HepG2 (cell line): Measurements from ENCODE around the gene INTS7. TPM values are rescaled to one million over a fixed set of nuclear protein-coding genes. Genes with fewer than 3 reads are reported as not detected.

Experiments
- FOXJ3 ChIP-seq: sonication (generic); formaldehyde crosslinking; IDR thresholded peaks from 2 replicates; pipeline ENCODE4 v1.4.0; 2020; ENCODE audit warnings: missing genetic modification reagents, mild to moderate bottlenecking, borderline replicate concordance
- FOXK1 ChIP-seq: sonication (generic); formaldehyde crosslinking; IDR thresholded peaks from 2 replicates; pipeline ENCODE4 v1.4.0; 2020; ENCODE audit warnings: low read depth, missing genetic modification reagents, borderline replicate concordance
- GTF3A ChIP-seq: sonication (generic); formaldehyde crosslinking; conservative IDR thresholded peaks from 2 replicates; pipeline ENCODE4 v1.4.0; 2020; ENCODE audit warnings: mild to moderate bottlenecking, missing genetic modification reagents
- RNF2 ChIP-seq: fragments of 450-650 bp; conservative IDR thresholded peaks from 2 replicates; pipeline ENCODE4 v1.6.1; 2016; ENCODE audit warnings: low read depth
- TCF7 ChIP-seq: sonication (generic); IDR thresholded peaks from 2 replicates; pipeline ENCODE4 v1.6.1; 2016; ENCODE audit warnings: antibody characterized with exemption, low read depth
- TMF1 ChIP-seq: sonication (generic); formaldehyde crosslinking; IDR thresholded peaks from 2 replicates; pipeline ENCODE4 v1.8.1; 2022; ENCODE audit warnings: low read depth, missing genetic modification reagents
- YEATS2 ChIP-seq: sonication (generic); formaldehyde crosslinking; IDR thresholded peaks from 2 replicates; pipeline ENCODE4 v1.4.0; 2020; ENCODE audit warnings: missing genetic modification reagents, borderline replicate concordance
- ZNF224 ChIP-seq: sonication (generic); formaldehyde crosslinking; IDR thresholded peaks from 2 replicates; pipeline ENCODE4 v1.5.0; 2020; ENCODE audit warnings: mild to moderate bottlenecking, missing genetic modification reagents
- ZNF431 ChIP-seq: sonication (generic); formaldehyde crosslinking; IDR thresholded peaks from 2 replicates; pipeline ENCODE4 v1.9.0; 2022; ENCODE audit warnings: missing genetic modification reagents, low read depth, mild to moderate bottlenecking, borderline replicate concordance
- polyA plus RNA-seq, 8 experiments: library from polyadenylated mRNA; depleted of rRNA in 3 of 8; stranded (reverse) in 7 of 8; unstranded in 1 of 8; fragments of >200 nt; fragmentation: Illumina TruSeq in 4 of 8; extraction: Trizol in 4 of 8; gene quantifications; 2 replicates each; pipeline versions ENCODE4 v1.2.1 to v1.2.3, GENCODE V29; 2011 to 2016; ENCODE audit warnings: low read depth in 4 of 8, missing spikeins in 1 of 8, mixed read lengths in 1 of 8; ENCODE audit not compliant: insufficient read depth in 1 of 8
- total RNA-seq, 5 experiments: library from RNA; depleted of rRNA; stranded (reverse); fragments of >200 nt; fragmentation: Illumina TruSeq; extraction: Trizol; gene quantifications; 2 replicates each; pipeline ENCODE4 v1.2.3, GENCODE V29; 2016; ENCODE audit warnings: low read depth in 1 of 5
- TF ChIP-seq, protein P1 (sequence below), 2 experiments: sonication (generic) in 1 of 2; formaldehyde crosslinking in 1 of 2; IDR thresholded peaks; 2 replicates each; pipeline versions ENCODE4 v1.5.1 to v1.6.1; 2011 to 2020; ENCODE audit warnings: borderline replicate concordance in 1 of 2, low read depth in 1 of 2, low read length in 1 of 2, mild to moderate bottlenecking in 1 of 2, missing genetic modification reagents in 1 of 2, moderate library complexity in 1 of 2
- TF ChIP-seq, protein P2 (sequence below): sonication (generic); formaldehyde crosslinking; IDR thresholded peaks from 2 replicates; pipeline ENCODE4 v1.4.0; 2020; ENCODE audit warnings: low read depth, mild to moderate bottlenecking, missing genetic modification reagents
- TF ChIP-seq, protein P3 (sequence below): IDR thresholded peaks from 2 replicates; pipeline ENCODE4 v1.6.1; 2012; ENCODE audit warnings: low read depth, low read length, improper control_type of control experiment
- TF ChIP-seq, protein P4 (sequence below): sonication (generic); formaldehyde crosslinking; IDR thresholded peaks from 2 replicates; pipeline ENCODE4 v1.5.0; 2020; ENCODE audit warnings: mild to moderate bottlenecking, missing genetic modification reagents, borderline replicate concordance

INTS7 gene
- total and polyA plus RNA-seq, 2 of the 13 experiments (the other 11 are each of a cell fraction or from before 2014, with no cell fraction given) = 18.3 to 22.4 TPM

DNA sequence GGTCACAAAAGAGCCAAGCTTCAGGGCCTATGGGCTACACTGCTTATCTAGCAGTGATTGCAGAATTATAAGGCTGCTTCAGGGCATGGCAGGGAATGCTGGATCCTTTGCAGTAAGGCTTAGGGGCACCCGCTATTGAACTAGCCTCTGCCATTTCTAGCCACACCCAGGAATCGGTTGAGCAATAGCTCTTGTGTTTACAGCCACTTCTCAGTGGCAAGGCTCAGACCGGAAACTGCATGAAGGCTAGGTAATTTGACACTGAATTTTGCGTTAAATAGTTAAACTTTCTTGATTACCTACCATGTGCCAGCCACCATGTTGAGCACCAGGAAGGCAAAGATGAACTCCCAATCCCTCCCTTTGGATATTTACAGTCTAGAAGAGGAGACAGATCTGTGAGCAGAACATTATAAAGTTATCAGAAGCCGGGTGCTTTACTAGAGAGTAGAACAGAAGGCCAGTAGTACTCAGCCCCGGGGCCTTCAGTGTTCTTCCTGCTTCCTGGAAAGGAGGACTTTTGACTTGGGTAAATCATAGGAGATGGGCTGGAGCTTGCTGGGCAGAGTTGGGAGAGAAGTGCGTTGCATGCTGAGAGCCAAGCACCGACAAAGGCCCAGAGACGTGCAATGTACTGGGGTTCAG is 106.2 kb downstream of the INTS7 start (continued):
- TF ChIP-seq, protein P1, sequence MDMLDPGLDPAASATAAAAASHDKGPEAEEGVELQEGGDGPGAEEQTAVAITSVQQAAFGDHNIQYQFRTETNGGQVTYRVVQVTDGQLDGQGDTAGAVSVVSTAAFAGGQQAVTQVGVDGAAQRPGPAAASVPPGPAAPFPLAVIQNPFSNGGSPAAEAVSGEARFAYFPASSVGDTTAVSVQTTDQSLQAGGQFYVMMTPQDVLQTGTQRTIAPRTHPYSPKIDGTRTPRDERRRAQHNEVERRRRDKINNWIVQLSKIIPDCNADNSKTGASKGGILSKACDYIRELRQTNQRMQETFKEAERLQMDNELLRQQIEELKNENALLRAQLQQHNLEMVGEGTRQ (IDR thresholded peaks at IDR 0.05; ENCODE audit: low read depth, low read length) = no peak
- TF ChIP-seq, protein P1 (CRISPR knock-in tag; IDR thresholded peaks at IDR 0.05; ENCODE audit: borderline replicate concordance) = no peak
- TF ChIP-seq, protein P2, sequence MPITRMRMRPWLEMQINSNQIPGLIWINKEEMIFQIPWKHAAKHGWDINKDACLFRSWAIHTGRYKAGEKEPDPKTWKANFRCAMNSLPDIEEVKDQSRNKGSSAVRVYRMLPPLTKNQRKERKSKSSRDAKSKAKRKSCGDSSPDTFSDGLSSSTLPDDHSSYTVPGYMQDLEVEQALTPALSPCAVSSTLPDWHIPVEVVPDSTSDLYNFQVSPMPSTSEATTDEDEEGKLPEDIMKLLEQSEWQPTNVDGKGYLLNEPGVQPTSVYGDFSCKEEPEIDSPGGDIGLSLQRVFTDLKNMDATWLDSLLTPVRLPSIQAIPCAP (CRISPR knock-in tag) = no peak
- no peak for TF ChIP-seq ZNF224 (CRISPR knock-in tag)
- TF ChIP-seq FOXK1 (CRISPR knock-in tag) = peak; percentile 94
- TF ChIP-seq YEATS2 (CRISPR knock-in tag) = peak; percentile 61; the same call in 1 of the 2 replicates
- TF ChIP-seq ZNF431 (CRISPR knock-in tag) = peak; percentile 71; the same call in 1 of the 2 replicates
- TF ChIP-seq GTF3A (CRISPR knock-in tag) = no peak
- TF ChIP-seq, protein P3, sequence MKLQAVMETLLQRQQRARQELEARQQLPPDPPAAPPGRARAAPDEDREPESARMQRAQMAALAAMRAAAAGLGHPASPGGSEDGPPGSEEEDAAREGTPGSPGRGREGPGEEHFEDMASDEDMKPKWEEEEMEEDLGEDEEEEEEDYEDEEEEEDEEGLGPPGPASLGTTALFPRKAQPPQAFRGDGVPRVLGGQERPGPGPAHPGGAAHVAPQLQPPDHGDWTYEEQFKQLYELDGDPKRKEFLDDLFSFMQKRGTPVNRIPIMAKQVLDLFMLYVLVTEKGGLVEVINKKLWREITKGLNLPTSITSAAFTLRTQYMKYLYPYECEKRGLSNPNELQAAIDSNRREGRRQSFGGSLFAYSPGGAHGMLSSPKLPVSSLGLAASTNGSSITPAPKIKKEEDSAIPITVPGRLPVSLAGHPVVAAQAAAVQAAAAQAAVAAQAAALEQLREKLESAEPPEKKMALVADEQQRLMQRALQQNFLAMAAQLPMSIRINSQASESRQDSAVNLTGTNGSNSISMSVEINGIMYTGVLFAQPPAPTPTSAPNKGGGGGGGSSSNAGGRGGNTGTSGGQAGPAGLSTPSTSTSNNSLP = peak; percentile 30; the same call in 1 of the 2 replicates
- TF ChIP-seq TCF7 = no peak
- no peak; the same call in 1 of the 2 replicates for TF ChIP-seq TMF1
- TF ChIP-seq, protein P4, sequence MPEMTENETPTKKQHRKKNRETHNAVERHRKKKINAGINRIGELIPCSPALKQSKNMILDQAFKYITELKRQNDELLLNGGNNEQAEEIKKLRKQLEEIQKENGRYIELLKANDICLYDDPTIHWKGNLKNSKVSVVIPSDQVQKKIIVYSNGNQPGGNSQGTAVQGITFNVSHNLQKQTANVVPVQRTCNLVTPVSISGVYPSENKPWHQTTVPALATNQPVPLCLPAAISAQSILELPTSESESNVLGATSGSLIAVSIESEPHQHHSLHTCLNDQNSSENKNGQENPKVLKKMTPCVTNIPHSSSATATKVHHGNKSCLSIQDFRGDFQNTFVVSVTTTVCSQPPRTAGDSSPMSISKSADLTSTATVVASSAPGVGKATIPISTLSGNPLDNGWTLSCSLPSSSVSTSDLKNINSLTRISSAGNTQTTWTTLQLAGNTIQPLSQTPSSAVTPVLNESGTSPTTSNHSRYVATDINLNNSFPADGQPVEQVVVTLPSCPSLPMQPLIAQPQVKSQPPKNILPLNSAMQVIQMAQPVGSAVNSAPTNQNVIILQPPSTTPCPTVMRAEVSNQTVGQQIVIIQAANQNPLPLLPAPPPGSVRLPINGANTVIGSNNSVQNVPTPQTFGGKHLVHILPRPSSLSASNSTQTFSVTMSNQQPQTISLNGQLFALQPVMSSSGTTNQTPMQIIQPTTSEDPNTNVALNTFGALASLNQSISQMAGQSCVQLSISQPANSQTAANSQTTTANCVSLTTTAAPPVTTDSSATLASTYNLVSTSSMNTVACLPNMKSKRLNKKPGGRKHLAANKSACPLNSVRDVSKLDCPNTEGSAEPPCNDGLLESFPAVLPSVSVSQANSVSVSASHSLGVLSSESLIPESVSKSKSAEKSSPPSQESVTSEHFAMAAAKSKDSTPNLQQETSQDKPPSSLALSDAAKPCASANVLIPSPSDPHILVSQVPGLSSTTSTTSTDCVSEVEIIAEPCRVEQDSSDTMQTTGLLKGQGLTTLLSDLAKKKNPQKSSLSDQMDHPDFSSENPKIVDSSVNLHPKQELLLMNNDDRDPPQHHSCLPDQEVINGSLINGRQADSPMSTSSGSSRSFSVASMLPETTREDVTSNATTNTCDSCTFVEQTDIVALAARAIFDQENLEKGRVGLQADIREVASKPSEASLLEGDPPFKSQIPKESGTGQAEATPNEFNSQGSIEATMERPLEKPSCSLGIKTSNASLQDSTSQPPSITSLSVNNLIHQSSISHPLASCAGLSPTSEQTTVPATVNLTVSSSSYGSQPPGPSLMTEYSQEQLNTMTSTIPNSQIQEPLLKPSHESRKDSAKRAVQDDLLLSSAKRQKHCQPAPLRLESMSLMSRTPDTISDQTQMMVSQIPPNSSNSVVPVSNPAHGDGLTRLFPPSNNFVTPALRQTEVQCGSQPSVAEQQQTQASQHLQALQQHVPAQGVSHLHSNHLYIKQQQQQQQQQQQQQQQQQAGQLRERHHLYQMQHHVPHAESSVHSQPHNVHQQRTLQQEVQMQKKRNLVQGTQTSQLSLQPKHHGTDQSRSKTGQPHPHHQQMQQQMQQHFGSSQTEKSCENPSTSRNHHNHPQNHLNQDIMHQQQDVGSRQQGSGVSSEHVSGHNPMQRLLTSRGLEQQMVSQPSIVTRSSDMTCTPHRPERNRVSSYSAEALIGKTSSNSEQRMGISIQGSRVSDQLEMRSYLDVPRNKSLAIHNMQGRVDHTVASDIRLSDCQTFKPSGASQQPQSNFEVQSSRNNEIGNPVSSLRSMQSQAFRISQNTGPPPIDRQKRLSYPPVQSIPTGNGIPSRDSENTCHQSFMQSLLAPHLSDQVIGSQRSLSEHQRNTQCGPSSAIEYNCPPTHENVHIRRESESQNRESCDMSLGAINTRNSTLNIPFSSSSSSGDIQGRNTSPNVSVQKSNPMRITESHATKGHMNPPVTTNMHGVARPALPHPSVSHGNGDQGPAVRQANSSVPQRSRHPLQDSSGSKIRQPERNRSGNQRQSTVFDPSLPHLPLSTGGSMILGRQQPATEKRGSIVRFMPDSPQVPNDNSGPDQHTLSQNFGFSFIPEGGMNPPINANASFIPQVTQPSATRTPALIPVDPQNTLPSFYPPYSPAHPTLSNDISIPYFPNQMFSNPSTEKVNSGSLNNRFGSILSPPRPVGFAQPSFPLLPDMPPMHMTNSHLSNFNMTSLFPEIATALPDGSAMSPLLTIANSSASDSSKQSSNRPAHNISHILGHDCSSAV (CRISPR knock-in tag) = no peak
- TF ChIP-seq FOXJ3 = peak; percentile 88; the same call in 1 of the 2 replicates
- no peak for TF ChIP-seq RNF2
